Subcutaneous adipose tissue (tissue), 4 donors: ENCODE results near the gene SLC22A3. TPM values are rescaled to one million over a fixed set of nuclear protein-coding genes. Genes with fewer than 3 reads are reported as not detected.

Experiments
- CTCF ChIP-seq: fragments of 450-650 bp; IDR thresholded peaks from one replicate; pipeline ENCODE4 v1.5.1; 2016; ENCODE audit warnings: low read depth, mild to moderate bottlenecking, control low read depth, antibody characterized with exemption, moderate library complexity
- total RNA-seq, 4 donors: library from RNA; depleted of rRNA; stranded (reverse); fragments of >200 nt; gene quantifications; one replicate each; pipeline ENCODE4 v1.1.0, GENCODE V29; 2016

SLC22A3 gene
- total RNA-seq, 4 donors from 2014 or later, result 6.8 to 9.8 (median 8.8) TPM

GRCh38 chr6:160312900-160313299 is 35.3 kb upstream of the SLC22A3 start:
- no peak for TF ChIP-seq CTCF

- TF ChIP-seq CTCF, result no peak
Measured at GRCh38 chr6:160315310-160315709, 32.9 kb upstream of the SLC22A3 start.

- no peak for TF ChIP-seq CTCF
Measured at GRCh38 chr6:160316261-160316660, 31.9 kb upstream of the SLC22A3 start.

GRCh38 chr6:160319246-160319645 is 28.9 kb upstream of the SLC22A3 start:
- no peak for TF ChIP-seq CTCF

- TF ChIP-seq CTCF, result no peak
Measured at GRCh38 chr6:160321729-160322505, 26.3 kb upstream of the SLC22A3 start.

- TF ChIP-seq CTCF, result no peak
Measured at GRCh38 chr6:160327981-160328380, 20.2 kb upstream of the SLC22A3 start.

- no peak for TF ChIP-seq CTCF
Measured at GRCh38 chr6:160328447-160328846, 19.7 kb upstream of the SLC22A3 start.
